Measurements from ENCODE around the gene PRIMA1. TPM values are rescaled to one million over a fixed set of nuclear protein-coding genes. Genes with fewer than 3 reads are reported as not detected.

Gene PRIMA1
- total RNA-seq, 1 experiment from 2014 or later = 2.3 TPM

DNA sequence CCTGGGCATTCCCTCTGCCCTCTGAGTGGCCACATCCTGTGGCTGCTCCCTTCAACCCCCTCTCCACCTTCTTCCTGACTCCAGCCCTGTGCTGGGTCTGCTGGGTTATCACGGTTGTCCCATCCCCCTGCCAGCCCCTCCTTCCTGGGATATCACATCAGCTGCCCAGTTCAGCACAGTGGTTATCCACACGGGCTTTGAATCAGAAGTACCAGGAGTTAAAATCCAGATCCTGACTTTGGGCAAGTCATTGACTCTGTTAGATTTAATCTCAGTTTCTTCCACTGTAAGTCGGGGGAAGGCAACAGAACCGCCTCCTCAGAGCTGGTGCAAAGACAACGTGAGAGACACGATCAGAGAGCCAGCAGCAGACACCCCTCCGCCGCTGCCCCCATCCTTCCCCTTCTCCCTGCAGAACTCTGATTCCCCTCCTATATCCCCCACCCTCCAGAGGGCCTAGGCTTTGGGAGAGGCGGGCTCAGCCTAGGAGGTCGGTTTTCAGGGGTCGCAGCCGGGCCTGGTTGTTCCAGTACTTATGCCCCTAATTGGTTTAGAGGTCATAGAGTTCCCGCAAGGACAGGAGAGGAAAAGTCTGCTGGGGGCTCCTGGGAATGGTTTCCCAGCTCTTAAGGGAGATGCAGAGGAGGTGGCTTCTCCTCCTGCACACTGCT, 42.5 kb downstream of the PRIMA1 start:
- no peaks in the 10 kb centered on the region for H3K27me3 Mint-ChIP-seq (ENCODE audit: low read depth)
- Histone ChIP-seq H3K4me1 (ENCODE audit: insufficient read depth, low read length) (no peaks in the 10 kb centered on the region), H2BK120ac (ENCODE audit: low read depth, low read length, poor library complexity, severe bottlenecking) (no peak overlapping the region), H4K91ac (ENCODE audit: insufficient read length, low read depth, low read length) (no peak overlapping the region), H3K79me2 (ENCODE audit: insufficient read depth, low read length) (no peaks in the 10 kb centered on the region), H2BK5ac (ENCODE audit: insufficient read length, low read length) (no peak overlapping the region), H3K9me3 (ENCODE audit: control insufficient read depth, low read depth, low read length) (no peaks in the 10 kb centered on the region), H2AFZ (ENCODE audit: low read length) (no peak overlapping the region), H2BK20ac (ENCODE audit: low read depth, low read length, poor library complexity, severe bottlenecking) (no peak overlapping the region), H3K27ac (ENCODE audit: insufficient read length, low read depth, low read length) (no peak overlapping the region), H3K18ac (ENCODE audit: insufficient read length, low read depth, low read length) (no peak overlapping the region), H4K20me1 (ENCODE audit: control insufficient read depth, insufficient read depth, insufficient read length) (no peaks in the 10 kb centered on the region), H3K9ac (ENCODE audit: extremely low read depth, insufficient read length, low read length) (no peak overlapping the region), H3K23me2 (ENCODE audit: insufficient read length, low read depth, low read length, poor library complexity, severe bottlenecking) (no peaks in the 10 kb centered on the region), H4K5ac (ENCODE audit: insufficient read length, low read depth, low read length) (no peak overlapping the region), H2BK12ac (ENCODE audit: insufficient read length, low read depth, low read length) (no peak overlapping the region), H3K56ac (ENCODE audit: insufficient read length, low read depth, low read length) (no peak overlapping the region), H2BK15ac (ENCODE audit: low read depth, low read length) (no peak overlapping the region), H3K79me1 (ENCODE audit: insufficient read depth, low read depth, low read length, poor library complexity, severe bottlenecking) (no peaks in the 10 kb centered on the region), H3T11ph (ENCODE audit: low read length) (no peak overlapping the region), H3K4me2 (ENCODE audit: insufficient read depth, insufficient read length, low read length) (no peak overlapping the region), H3K4ac (ENCODE audit: low read depth, low read length) (no peak overlapping the region), H3K14ac (ENCODE audit: insufficient read depth, low read length) (no peak overlapping the region; the same call in 1 of the 2 replicates), H2AK5ac (ENCODE audit: insufficient read length, low read length) (no peak overlapping the region), H3K27me3 (ENCODE audit: insufficient read depth, low read length) (no peaks in the 10 kb centered on the region), H4K8ac (replicated peaks; ENCODE audit: insufficient read length, low read depth, low read length) (no peak overlapping the region), H3K23ac (ENCODE audit: insufficient read length, low read depth, low read length) (no peak overlapping the region)
- no peaks in the 10 kb centered on the region; a peak in 1 of 7 replicates for H3K36me3 Mint-ChIP-seq (ENCODE audit: insufficient read depth in 1 of 3, low read depth in 3 of 3)
- DNase-seq = no peak
- no peaks in the 10 kb centered on the region for H3K9me3 Mint-ChIP-seq
- peak overlapping the region in 2 of 3 experiments; percentile 87 to 93; a peak in 4 of 7 replicates for H3K27ac Mint-ChIP-seq
- WGBS (ENCODE audit: extremely low coverage, insufficient read length, low lambda C conversion rate) = no CpG with 5 or more reads among the region's 13 CpGs
- TF ChIP-seq, protein P1, sequence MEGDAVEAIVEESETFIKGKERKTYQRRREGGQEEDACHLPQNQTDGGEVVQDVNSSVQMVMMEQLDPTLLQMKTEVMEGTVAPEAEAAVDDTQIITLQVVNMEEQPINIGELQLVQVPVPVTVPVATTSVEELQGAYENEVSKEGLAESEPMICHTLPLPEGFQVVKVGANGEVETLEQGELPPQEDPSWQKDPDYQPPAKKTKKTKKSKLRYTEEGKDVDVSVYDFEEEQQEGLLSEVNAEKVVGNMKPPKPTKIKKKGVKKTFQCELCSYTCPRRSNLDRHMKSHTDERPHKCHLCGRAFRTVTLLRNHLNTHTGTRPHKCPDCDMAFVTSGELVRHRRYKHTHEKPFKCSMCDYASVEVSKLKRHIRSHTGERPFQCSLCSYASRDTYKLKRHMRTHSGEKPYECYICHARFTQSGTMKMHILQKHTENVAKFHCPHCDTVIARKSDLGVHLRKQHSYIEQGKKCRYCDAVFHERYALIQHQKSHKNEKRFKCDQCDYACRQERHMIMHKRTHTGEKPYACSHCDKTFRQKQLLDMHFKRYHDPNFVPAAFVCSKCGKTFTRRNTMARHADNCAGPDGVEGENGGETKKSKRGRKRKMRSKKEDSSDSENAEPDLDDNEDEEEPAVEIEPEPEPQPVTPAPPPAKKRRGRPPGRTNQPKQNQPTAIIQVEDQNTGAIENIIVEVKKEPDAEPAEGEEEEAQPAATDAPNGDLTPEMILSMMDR (conservative IDR thresholded peaks at IDR 0.05) = no peak
- H3K4me3 Mint-ChIP-seq = peak overlapping the region in 1 of 2 experiments; percentile 30; a peak in 1 of 5 replicates
- H3K4me1 Mint-ChIP-seq = peaks cover 15 to 23% of the 10 kb centered on the region in 2 experiments

Measured in H9 (cell line).